NCI-H2196 (cell line): ENCODE results near the gene PALM.
A peak's percentile ranks its signal among the peaks of the same experiment; 100 is the strongest.

ENCODE experiments used
- DNase-seq: peaks from one replicate; lab custom pipeline; 2025; ENCODE audit not compliant: unreplicated experiment; lab: John Stamatoyannopoulos, UW

PALM gene

GRCh38 chr19:778910-779653 lies 70.3 kb downstream of the PALM start:
- no peak for DNase-seq

GRCh38 chr19:780935-781334 lies 72.2 kb downstream of the PALM start:
- no peak for DNase-seq

- DNase-seq = no peak
Observed at GRCh38 chr19:781800-782184, 73.1 kb downstream of the PALM start.

- no peak for DNase-seq
Observed at GRCh38 chr19:782185-782877, 73.6 kb downstream of the PALM start.

- DNase-seq = no peak
Observed at GRCh38 chr19:782878-783668, 74.3 kb downstream of the PALM start.

- DNase-seq = no peak
Observed at GRCh38 chr19:784541-784940, 75.8 kb downstream of the PALM start.

GRCh38 chr19:787536-787935 lies 78.8 kb downstream of the PALM start:
- DNase-seq = no peak

- no peak for DNase-seq
Observed at GRCh38 chr19:788686-788982, 79.9 kb downstream of the PALM start.

GRCh38 chr19:788983-789700 lies 80.4 kb downstream of the PALM start:
- no peak for DNase-seq

GRCh38 chr19:789701-790060 lies 80.9 kb downstream of the PALM start:
- no peak for DNase-seq

GRCh38 chr19:791007-791566 lies 82.4 kb downstream of the PALM start:
- no peak for DNase-seq

- no peak for DNase-seq
Observed at GRCh38 chr19:791567-792305, 83.0 kb downstream of the PALM start.

GRCh38 chr19:792306-792885 lies 83.7 kb downstream of the PALM start:
- DNase-seq = no peak

- no peak for DNase-seq
Observed at GRCh38 chr19:793806-794205, 85.1 kb downstream of the PALM start.

- DNase-seq = no peak
Observed at GRCh38 chr19:795073-795611, 86.4 kb downstream of the PALM start.

- no peak for DNase-seq
Observed at GRCh38 chr19:795691-796581, 87.2 kb downstream of the PALM start.

GRCh38 chr19:796692-797527 lies 88.2 kb downstream of the PALM start, which contains the start of gene PTBP1:
TSS of gene PTBP1 (plus strand) at chr19:797452. CDS start at chr19:797498, 46 bp downstream.
- DNase-seq = peak; percentile 100
